Esophagus (tissue), 2 donors: ENCODE data around the gene MPHOSPH9. TPM values are rescaled to one million over a fixed set of nuclear protein-coding genes. Genes with fewer than 3 reads are reported as not detected.
A peak's percentile ranks its signal among the peaks of the same experiment; 100 is the strongest.
"Not testable (repeated sequence)": the region's sequence is repeated elsewhere in the genome, so short reads cannot be mapped to it uniquely, and the experiment has no call there.

Experiments used
- H3K27ac ChIP-seq, 2 donors: one replicate each; pipeline ENCODE4 v1.5.1; 2013; ENCODE audit warnings: low read depth in 2 of 2, mild to moderate bottlenecking in 2 of 2, inconsistent platforms in 1 of 2, low read length in 1 of 2, moderate library complexity in 1 of 2
- H3K27me3 ChIP-seq, 2 donors: one replicate each; pipeline ENCODE4 v1.6.1; 2013; ENCODE audit warnings: low read length in 2 of 2, control low read depth in 1 of 2, mild to moderate bottlenecking in 1 of 2; ENCODE audit not compliant: insufficient read depth in 2 of 2, control insufficient read depth in 1 of 2
- H3K36me3 ChIP-seq, 2 donors: one replicate each; pipeline ENCODE4 v1.6.1; 2013; ENCODE audit warnings: low read length in 1 of 2; ENCODE audit not compliant: control insufficient read depth in 2 of 2, insufficient read depth in 2 of 2
- H3K4me1 ChIP-seq, 2 donors: one replicate each; pipeline ENCODE4 v1.6.1; 2013; ENCODE audit warnings: low read length in 1 of 2; ENCODE audit not compliant: control insufficient read depth in 2 of 2, insufficient read depth in 2 of 2
- H3K4me3 ChIP-seq, 2 donors: one replicate each; pipeline ENCODE4 v1.5.1; 2013; ENCODE audit warnings: low read length in 2 of 2, mild to moderate bottlenecking in 2 of 2, low read depth in 1 of 2, moderate library complexity in 1 of 2
- H3K9me3 ChIP-seq, 2 donors: one replicate each; pipeline ENCODE4 v1.6.1; 2013; ENCODE audit warnings: mild to moderate bottlenecking in 2 of 2, low read depth in 1 of 2, low read length in 1 of 2, moderate library complexity in 1 of 2; ENCODE audit not compliant: control insufficient read depth in 2 of 2, insufficient read depth in 1 of 2
- WGBS, 2 donors: extraction: QIAGEN DNeasy Blood & Tissue Kit; methylation state at CpG; one replicate each; pipeline ENCODE4 v1.1.7; 2013; 5-methylcytosine and 5-hydroxymethylcytosine counted together
- polyA plus RNA-seq, 2 donors: library from polyadenylated mRNA; stranded (reverse); fragments of 200-250 nt; gene quantifications; one replicate each; pipeline ENCODE4 v1.2.3, GENCODE V29; 2013
- donor health status: healthy with polysubstance abuse.
- donor health status: Bipolar disorder and iron deficiency.

MPHOSPH9 gene
- polyA plus RNA-seq, 2 donors: 3.9 to 4.0 TPM

- H3K4me3 ChIP-seq: peak overlapping the region; percentile 81 to 82
- H3K27me3 ChIP-seq: no peaks in the 10 kb centered on the region
- no peaks in the 10 kb centered on the region for H3K9me3 ChIP-seq
- no peaks in the 10 kb centered on the region for H3K36me3 ChIP-seq
- peaks cover 0 to 4% of the 10 kb centered on the region in 2 donors for H3K4me1 ChIP-seq
- peak overlapping the region; percentile 95 to 96 for H3K27ac ChIP-seq
- 5% methylated on average over 41 to 42 of the region's 42 CpGs for WGBS, 2 donors
Measured at GRCh38 chr12:123233505-123234308, 766 bp upstream of the MPHOSPH9 start.

DNA sequence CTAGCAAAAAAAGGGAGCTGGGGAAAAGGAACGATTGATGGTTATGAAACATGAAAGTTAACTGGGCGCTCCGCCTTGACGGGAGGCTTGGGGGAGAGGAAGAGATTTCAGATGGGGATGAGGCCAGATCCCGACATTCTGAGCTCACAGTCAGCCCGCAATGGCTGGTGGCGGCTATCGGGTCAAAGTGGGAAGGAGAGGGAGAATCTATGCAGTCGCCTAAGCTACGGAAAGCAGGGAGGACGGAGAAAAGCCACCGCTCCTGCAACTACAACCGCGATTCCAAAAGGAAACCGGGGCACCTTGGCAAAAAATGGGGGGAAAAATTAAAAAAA is 502 bp downstream of the MPHOSPH9 start:
- no peaks in the 10 kb centered on the region for H3K27me3 ChIP-seq
- H3K4me3 ChIP-seq: peak overlapping the region; percentile 78 to 81
- 0% methylated on average over 15 of the region's 15 CpGs for WGBS, 2 donors
- peak overlapping the region; percentile 90 to 92 for H3K27ac ChIP-seq
- no peaks in the 10 kb centered on the region for H3K36me3 ChIP-seq
- peaks cover 0 to 4% of the 10 kb centered on the region in 2 donors for H3K4me1 ChIP-seq
- H3K9me3 ChIP-seq: no peaks in the 10 kb centered on the region

- Histone ChIP-seq H3K4me3 (peak overlapping the region in 1 of 2 donors; percentile 81), H3K27ac (no peak overlapping the region)
Measured at GRCh38 chr12:123231931-123232330, 1.0 kb downstream of the MPHOSPH9 start.

DNA sequence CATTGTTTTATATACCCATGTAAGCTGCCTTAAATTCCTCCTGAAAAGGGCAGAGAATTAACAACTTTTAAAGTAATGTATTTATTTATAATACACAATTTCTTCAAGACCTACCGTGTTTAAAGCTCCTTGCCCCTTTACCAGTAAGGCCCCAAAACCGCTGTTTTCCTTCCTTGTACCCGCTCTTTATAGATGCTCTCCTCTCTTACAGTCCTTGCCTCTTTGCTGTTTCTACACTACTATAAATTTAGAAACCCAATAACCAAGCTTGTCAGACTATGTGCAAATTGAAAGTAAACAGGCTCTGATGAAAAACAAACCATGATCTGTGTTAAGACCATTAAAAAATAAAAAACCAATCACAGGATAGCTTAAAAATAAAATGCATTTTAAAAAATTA is 3.9 kb downstream of the MPHOSPH9 start:
- Histone ChIP-seq H3K4me3 (no peak overlapping the region), H3K27me3 (no peaks in the 10 kb centered on the region), H3K27ac (no peak overlapping the region), H3K9me3 (no peaks in the 10 kb centered on the region), H3K36me3 (no peaks in the 10 kb centered on the region), H3K4me1 (peaks cover 0 to 4% of the 10 kb centered on the region in 2 donors)
- WGBS, 2 donors: 72 to 84% methylated on average over 3 of the region's 3 CpGs

More at GRCh38 chr12:123231931-123232330, 1.0 kb downstream of the MPHOSPH9 start:
- Histone ChIP-seq H3K4me1 (peaks cover 0 to 4% of the 10 kb centered on the region in 2 donors), H3K9me3 (no peaks in the 10 kb centered on the region), H3K27me3 (no peaks in the 10 kb centered on the region), H3K36me3 (no peaks in the 10 kb centered on the region)
- 25% methylated on average over 5 of the region's 5 CpGs for WGBS, 2 donors

- Histone ChIP-seq H3K36me3 (no peaks in the 10 kb centered on the region), H3K9me3 (no peaks in the 10 kb centered on the region), H3K27ac (no peak overlapping the region), H3K27me3 (no peaks in the 10 kb centered on the region), H3K4me1 (no peaks in the 10 kb centered on the region), H3K4me3 (no peak overlapping the region)
- 65 to 68% methylated on average over 5 of the region's 5 CpGs for WGBS, 2 donors
Measured at GRCh38 chr12:123227581-123228258, 5.2 kb downstream of the MPHOSPH9 start.

GRCh38 chr12:123225443-123225842 is 7.5 kb downstream of the MPHOSPH9 start:
- H3K4me3 ChIP-seq: no peak overlapping the region
- no peaks in the 10 kb centered on the region for H3K4me1 ChIP-seq
- H3K36me3 ChIP-seq: no peaks in the 10 kb centered on the region
- no peaks in the 10 kb centered on the region for H3K27me3 ChIP-seq
- H3K9me3 ChIP-seq: no peaks in the 10 kb centered on the region
- 86 to 89% methylated on average over 2 of the region's 2 CpGs for WGBS, 2 donors
- no peak overlapping the region for H3K27ac ChIP-seq

- Histone ChIP-seq H3K27ac (peak overlapping the region in 1 of 2 donors; percentile 47), H3K27me3 (no peaks in the 10 kb centered on the region), H3K4me3 (no peak overlapping the region), H3K4me1 (no peaks in the 10 kb centered on the region), H3K36me3 (no peaks in the 10 kb centered on the region), H3K9me3 (no peaks in the 10 kb centered on the region)
- WGBS, 2 donors: 78 to 82% methylated on average over 11 of the region's 11 CpGs
Measured at GRCh38 chr12:123223241-123223668, 9.7 kb downstream of the MPHOSPH9 start.

DNA sequence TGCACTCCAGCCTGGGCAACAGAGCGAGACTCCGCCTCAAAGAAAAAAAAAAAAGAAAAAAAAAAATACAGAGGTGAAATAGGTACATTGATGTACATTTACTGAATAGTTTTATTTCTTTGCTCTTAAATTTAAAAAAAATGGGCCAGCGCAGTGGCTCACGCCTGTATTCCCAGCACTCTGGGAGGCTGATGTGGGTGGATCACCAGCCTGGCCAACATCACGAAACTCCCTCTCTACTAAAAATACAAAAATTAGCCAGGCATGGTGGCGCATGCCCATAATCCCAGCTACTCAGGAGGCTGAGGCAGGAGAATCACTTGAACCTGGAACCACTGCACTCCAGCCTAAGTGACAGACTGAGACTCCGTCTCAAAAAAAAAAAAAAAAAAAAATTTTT is 25.1 kb downstream of the MPHOSPH9 start:
- WGBS, 2 donors: 98 to 100% methylated on average over 7 of the region's 7 CpGs
- H3K4me3 ChIP-seq, H3K4me1 ChIP-seq, H3K36me3 ChIP-seq, H3K27ac ChIP-seq, H3K27me3 ChIP-seq, H3K9me3 ChIP-seq: not testable (repeated sequence)

GRCh38 chr12:123206794-123207193 is 26.1 kb downstream of the MPHOSPH9 start:
- H3K4me3 ChIP-seq, H3K9me3 ChIP-seq, H3K27ac ChIP-seq, H3K36me3 ChIP-seq, H3K27me3 ChIP-seq, H3K4me1 ChIP-seq: not testable (repeated sequence)
- WGBS, 2 donors: 66 to 67% methylated on average over 3 of the region's 3 CpGs
